ENCODE results near the gene VEGFA.

The VEGFA gene

DNA sequence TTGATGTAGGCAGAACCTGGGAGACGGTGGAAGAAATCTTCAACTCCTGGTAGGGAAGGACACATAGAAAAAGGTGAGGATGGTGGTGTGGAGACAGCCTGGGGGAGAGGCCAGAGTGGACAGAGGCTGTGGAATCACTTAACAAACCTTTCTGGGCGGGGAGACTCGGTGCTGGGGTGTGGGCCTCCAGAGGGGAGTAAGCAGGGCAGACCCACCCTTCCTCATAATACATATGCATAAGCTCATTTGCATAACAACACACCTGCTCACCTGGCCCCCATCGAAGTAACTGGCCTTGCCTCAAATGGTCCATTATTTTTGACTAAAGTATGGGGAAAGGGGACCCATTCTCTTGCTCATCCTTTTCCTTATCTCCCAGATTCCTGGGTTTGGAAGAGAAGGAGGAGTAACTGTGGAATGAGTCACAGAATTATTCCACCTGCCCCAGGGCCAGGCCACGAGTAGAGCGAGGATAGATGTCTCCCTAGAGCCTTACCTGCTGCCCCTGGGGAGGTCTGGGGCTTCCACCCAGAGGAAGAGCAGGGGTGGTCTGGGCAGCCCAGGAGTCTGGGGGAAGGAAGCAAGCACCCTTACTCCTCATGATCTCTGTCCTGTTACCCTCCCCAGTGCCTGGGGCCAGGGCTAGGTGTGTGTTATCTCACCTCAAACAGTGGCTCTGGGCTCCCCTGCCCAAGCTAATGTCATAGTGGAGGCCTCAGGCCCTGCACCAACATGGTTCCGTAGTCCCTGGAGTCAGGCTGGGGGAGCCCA lies 10.7 kb upstream of the VEGFA start (continued):
- TF ChIP-seq, protein P1, sequence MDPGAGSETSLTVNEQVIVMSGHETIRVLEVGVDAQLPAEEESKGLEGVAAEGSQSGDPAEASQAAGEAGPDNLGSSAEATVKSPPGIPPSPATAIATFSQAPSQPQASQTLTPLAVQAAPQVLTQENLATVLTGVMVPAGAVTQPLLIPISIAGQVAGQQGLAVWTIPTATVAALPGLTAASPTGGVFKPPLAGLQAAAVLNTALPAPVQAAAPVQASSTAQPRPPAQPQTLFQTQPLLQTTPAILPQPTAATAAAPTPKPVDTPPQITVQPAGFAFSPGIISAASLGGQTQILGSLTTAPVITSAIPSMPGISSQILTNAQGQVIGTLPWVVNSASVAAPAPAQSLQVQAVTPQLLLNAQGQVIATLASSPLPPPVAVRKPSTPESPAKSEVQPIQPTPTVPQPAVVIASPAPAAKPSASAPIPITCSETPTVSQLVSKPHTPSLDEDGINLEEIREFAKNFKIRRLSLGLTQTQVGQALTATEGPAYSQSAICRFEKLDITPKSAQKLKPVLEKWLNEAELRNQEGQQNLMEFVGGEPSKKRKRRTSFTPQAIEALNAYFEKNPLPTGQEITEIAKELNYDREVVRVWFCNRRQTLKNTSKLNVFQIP (CRISPR knock-in tag; IDR thresholded peaks at IDR 0.05; ENCODE audit: borderline replicate concordance, low read depth) = no peak
- TF ChIP-seq, protein P2, sequence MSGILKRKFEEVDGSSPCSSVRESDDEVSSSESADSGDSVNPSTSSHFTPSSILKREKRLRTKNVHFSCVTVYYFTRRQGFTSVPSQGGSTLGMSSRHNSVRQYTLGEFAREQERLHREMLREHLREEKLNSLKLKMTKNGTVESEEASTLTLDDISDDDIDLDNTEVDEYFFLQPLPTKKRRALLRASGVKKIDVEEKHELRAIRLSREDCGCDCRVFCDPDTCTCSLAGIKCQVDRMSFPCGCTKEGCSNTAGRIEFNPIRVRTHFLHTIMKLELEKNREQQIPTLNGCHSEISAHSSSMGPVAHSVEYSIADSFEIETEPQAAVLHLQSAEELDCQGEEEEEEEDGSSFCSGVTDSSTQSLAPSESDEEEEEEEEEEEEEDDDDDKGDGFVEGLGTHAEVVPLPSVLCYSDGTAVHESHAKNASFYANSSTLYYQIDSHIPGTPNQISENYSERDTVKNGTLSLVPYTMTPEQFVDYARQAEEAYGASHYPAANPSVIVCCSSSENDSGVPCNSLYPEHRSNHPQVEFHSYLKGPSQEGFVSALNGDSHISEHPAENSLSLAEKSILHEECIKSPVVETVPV (CRISPR knock-in tag; IDR thresholded peaks at IDR 0.05) = no peak

DNA sequence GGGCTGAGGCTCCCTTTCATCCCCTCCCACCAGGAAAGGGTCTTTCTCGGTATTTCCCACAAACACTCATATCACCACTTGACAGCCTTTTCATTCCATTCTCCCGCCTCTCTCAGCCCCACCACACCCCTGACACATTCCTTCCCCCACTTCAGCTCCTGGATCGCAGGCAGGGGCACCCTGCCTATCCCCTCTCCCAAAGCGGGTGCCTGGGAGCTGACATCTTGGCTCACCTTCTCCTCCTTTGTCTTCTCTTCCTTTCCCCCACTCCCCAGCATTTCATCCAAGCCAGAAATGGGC lies 10.2 kb upstream of the VEGFA start:
- TF ChIP-seq ZNF70 (CRISPR knock-in tag; IDR thresholded peaks at IDR 0.05) (no peak), ISL1 (CRISPR knock-in tag; IDR thresholded peaks at IDR 0.05) (no peak), OSR1 (CRISPR knock-in tag; IDR thresholded peaks at IDR 0.05) (no peak), ZNF565 (CRISPR knock-in tag; conservative IDR thresholded peaks at IDR 0.05; ENCODE audit: low read depth) (no peak), TCF4 (CRISPR knock-in tag; IDR thresholded peaks at IDR 0.05; ENCODE audit: borderline replicate concordance) (no peak), GLIS3 (CRISPR knock-in tag; IDR thresholded peaks at IDR 0.05) (no peak), RARB (CRISPR knock-in tag; IDR thresholded peaks at IDR 0.05) (no peak), PPARA (CRISPR knock-in tag; IDR thresholded peaks at IDR 0.05; ENCODE audit: borderline replicate concordance) (no peak), TOX (CRISPR knock-in tag; IDR thresholded peaks at IDR 0.05; ENCODE audit: borderline replicate concordance) (no peak), ZFP30 (CRISPR knock-in tag; IDR thresholded peaks at IDR 0.05) (no peak), CSDC2 (CRISPR knock-in tag; IDR thresholded peaks at IDR 0.05) (no peak), ESRRG (CRISPR knock-in tag; IDR thresholded peaks at IDR 0.05) (no peak)
- ATAC-seq = no peak

DNA sequence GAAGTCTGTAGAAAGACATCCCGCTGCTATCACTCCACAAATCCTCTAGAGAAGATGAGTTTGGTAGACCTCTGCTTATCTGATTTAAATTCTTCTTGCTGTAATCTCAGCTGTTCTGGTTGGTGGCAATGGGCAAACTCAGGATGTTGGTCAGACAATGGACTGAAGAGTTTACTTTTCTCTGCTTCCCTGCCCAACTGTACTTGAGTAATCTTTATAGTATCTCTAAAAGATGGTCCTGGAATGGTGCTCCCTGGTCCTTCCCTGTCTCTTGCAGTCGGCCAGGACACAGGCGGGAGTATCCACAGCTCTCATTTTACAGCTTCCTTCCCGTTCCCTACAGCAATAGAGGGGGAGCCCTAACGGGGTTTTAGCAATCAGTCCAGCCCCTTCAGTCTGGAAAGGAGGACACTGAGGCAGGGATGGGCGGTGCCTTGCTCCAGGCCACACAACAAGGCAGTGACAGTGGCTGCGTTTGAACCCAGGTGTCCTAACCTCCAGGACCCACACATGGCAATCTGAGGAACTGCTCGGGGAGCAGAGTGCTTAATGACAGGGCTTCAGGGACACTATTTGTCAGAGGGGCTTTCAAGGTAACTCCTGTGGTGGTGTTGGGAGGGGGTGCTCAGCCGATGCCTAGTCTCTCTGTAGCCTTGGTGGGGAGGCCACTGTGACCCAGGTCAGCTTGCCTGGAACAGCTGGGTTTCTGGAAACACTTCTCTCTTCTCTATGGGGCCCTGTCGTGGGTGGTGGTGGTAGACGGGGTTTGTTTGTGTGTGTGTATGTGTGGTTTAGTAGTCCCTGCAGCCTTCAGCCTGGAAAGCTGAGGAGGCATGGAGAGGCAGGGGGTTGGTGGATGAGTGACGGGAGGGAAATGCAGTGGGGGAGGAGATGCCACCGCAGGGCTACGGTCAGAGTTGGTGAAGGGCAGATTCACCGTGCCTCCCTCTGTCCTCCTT lies 9.5 kb upstream of the VEGFA start:
- TF ChIP-seq ZFP3 (CRISPR knock-in tag; IDR thresholded peaks at IDR 0.05) (no peak), BACH2 (CRISPR knock-in tag; IDR thresholded peaks at IDR 0.05; ENCODE audit: borderline replicate concordance) (no peak), ESRRG (CRISPR knock-in tag; IDR thresholded peaks at IDR 0.05) (no peak)
- ATAC-seq = no peak

DNA sequence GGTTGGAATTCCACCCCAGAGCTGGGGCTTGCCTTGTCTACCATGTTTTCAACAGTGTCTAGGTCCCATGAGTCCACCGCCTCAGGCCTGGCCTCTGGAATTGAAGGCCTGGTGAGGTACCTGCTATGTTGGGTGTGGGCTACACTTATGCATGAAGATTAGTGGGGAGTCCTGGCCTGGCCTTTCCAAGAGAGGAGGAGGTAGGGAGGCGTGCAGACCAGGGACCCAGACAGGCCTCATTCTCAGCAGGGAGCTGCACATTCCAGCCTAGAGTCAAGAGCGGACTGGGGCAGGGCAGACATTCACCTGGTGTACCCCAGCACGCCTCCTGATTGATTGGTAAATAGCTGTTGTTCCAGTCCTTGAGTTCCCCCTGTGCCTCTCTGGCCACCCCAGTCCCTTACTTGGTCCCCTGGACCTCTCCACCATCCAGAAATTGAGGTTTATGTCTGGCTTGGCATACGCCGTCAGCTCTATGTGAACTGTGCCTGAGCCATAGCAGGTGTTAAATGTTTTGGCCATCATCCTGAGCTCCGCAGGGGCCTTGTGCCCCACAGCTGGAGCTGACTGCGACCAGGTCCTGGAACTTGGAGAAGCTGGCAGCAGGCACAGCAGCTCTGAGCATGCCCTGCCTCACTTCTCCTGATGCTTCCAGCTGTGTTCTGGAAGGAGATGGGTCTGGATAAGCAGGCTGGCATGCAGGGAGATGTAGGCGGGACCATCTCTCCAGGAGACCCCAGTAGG lies 8.2 kb upstream of the VEGFA start:
- no peak for ATAC-seq
- TF ChIP-seq ZC3H10 (CRISPR knock-in tag; IDR thresholded peaks at IDR 0.05) = no peak
- TF ChIP-seq CSDC2 (CRISPR knock-in tag; IDR thresholded peaks at IDR 0.05) = no peak
- no peak for TF ChIP-seq OSR1 (CRISPR knock-in tag; IDR thresholded peaks at IDR 0.05)
- no peak for TF ChIP-seq ZNF70 (CRISPR knock-in tag; IDR thresholded peaks at IDR 0.05)
- no peak for TF ChIP-seq TCF4 (CRISPR knock-in tag; IDR thresholded peaks at IDR 0.05; ENCODE audit: borderline replicate concordance)
- no peak for TF ChIP-seq RARB (CRISPR knock-in tag; IDR thresholded peaks at IDR 0.05)
- TF ChIP-seq, protein P3, sequence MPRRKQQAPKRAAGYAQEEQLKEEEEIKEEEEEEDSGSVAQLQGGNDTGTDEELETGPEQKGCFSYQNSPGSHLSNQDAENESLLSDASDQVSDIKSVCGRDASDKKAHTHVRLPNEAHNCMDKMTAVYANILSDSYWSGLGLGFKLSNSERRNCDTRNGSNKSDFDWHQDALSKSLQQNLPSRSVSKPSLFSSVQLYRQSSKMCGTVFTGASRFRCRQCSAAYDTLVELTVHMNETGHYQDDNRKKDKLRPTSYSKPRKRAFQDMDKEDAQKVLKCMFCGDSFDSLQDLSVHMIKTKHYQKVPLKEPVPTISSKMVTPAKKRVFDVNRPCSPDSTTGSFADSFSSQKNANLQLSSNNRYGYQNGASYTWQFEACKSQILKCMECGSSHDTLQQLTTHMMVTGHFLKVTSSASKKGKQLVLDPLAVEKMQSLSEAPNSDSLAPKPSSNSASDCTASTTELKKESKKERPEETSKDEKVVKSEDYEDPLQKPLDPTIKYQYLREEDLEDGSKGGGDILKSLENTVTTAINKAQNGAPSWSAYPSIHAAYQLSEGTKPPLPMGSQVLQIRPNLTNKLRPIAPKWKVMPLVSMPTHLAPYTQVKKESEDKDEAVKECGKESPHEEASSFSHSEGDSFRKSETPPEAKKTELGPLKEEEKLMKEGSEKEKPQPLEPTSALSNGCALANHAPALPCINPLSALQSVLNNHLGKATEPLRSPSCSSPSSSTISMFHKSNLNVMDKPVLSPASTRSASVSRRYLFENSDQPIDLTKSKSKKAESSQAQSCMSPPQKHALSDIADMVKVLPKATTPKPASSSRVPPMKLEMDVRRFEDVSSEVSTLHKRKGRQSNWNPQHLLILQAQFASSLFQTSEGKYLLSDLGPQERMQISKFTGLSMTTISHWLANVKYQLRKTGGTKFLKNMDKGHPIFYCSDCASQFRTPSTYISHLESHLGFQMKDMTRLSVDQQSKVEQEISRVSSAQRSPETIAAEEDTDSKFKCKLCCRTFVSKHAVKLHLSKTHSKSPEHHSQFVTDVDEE (CRISPR knock-in tag; IDR thresholded peaks at IDR 0.05) = no peak
- TF ChIP-seq ZNF565 (CRISPR knock-in tag; conservative IDR thresholded peaks at IDR 0.05; ENCODE audit: low read depth) = no peak
- TF ChIP-seq ISL1 (CRISPR knock-in tag; IDR thresholded peaks at IDR 0.05) = no peak
- TF ChIP-seq PPARA (CRISPR knock-in tag; IDR thresholded peaks at IDR 0.05; ENCODE audit: borderline replicate concordance) = no peak
- no peak for TF ChIP-seq ZNF8 (CRISPR knock-in tag; IDR thresholded peaks at IDR 0.05)
- TF ChIP-seq ARNTL (CRISPR knock-in tag; IDR thresholded peaks at IDR 0.05; ENCODE audit: borderline replicate concordance, low read depth) = no peak
- no peak for TF ChIP-seq ESRRG (CRISPR knock-in tag; IDR thresholded peaks at IDR 0.05)

Measured in SK-N-SH treated with all-trans-retinoic acid at 6 μM for 48 hours (cell line).